Measurements from ENCODE around the gene PLEKHB1.
"Not testable (repeated sequence)": the region's sequence is repeated elsewhere in the genome, so short reads cannot be mapped to it uniquely, and the experiment has no call there.

PLEKHB1 gene

GRCh38 chr11:73648571-73649046 lies 2.2 kb downstream of the PLEKHB1 start:
- no peak for DNase-seq

- DNase-seq: no peak
Observed at GRCh38 chr11:73649206-73649605, 2.8 kb downstream of the PLEKHB1 start.

GRCh38 chr11:73650400-73650799 lies 4.0 kb downstream of the PLEKHB1 start:
- DNase-seq: no peak

DNA sequence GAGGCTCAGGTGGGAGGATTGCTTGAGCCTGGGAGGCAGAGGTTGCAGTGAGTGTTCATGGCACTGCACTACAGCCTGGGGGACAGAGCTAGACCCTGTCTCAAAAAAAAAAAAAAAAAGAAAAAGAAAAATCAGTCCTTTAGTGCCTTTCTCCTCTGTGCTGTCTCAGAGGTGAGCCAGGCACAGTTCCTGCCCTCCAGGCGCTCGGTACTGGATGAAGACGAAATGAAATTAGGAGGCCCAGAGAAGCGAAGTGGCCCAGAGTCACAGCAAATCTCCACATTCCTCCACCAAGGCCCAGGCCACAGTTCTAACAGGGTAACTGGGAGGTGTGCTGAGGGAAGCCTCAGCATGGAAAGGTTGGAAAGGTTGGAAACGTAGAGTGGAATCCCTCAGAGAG lies 4.9 kb downstream of the PLEKHB1 start:
- DNase-seq: no peak

DNA sequence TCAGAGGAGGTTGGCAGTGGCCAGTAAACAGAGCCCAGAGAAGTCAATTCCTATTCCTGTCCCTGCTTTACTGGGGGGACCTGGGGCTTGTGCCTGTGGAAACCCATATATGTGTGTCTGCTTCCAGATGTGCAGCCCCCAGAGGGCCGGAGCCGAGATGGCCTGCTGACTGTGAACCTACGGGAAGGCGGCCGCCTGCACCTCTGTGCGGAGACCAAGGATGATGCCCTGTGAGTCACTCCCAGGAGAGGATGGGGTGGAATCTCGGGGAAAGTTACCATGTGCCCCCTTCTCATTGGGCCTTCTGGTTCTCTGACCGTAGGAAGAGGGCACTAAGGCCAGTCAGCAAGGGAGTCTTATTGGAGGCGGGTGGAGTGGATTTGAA lies 5.3 kb downstream of the PLEKHB1 start:
- DNase-seq: no peak

DNA sequence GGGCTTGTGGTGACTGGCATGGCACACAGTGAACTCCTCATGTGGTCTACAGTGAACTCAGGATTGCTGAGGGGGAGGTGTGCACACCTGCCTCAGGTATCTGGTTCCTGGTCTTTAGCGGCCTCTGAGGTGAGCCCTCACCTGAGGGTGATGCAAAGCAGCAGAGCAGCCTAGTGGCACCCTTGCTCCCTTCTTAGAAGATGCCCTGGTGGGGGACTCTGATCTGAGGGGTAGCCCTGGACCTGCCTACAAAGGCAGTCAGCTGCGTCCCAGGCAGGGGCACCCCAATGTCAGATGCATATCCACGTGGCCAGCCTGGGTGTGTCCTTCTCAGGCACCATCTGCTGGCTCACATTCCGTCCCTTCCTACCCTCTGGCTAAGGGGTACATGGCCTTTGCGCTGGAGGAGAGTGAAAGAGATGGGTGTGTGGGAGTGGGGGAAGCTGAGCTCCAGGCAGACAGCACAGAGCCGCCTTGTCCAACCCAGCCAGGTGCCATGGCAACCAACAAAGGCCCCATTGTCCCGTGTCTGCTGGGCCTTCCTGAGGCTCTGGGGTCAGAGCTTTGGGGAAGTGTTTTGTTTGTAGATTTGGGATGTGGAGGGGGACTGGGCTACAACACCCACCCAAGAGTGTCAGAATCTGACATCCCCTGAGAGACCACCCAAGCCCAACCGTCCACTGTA lies 5.8 kb downstream of the PLEKHB1 start:
- no peak for DNase-seq

- DNase-seq: no peak
Observed at GRCh38 chr11:73652856-73653559, 6.6 kb downstream of the PLEKHB1 start.

GRCh38 chr11:73653996-73654395 lies 7.6 kb downstream of the PLEKHB1 start:
- no peak for DNase-seq

- DNase-seq: no peak
Observed at GRCh38 chr11:73654482-73655021, 8.2 kb downstream of the PLEKHB1 start.

DNA sequence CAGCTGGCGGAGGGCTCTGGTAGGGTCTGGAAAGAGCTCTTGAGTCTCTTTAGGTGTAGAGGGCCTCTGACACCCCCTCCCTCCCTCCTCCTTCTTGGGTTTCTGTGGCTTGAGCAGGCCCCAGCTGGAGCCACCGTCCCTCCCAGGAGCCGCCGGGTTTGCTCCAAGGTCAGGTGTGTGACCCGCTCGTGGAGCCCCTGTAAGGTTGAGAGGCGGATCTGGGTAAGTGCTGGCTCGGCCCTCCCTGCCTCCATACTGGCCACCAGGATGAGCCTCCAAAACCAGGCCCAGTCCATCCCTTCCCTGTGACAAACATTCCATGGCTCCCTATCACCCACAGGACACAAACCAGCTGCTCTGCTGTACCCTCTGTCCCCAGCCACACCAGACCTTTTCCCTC lies 9.3 kb downstream of the PLEKHB1 start:
- DNase-seq: no peak

DNA sequence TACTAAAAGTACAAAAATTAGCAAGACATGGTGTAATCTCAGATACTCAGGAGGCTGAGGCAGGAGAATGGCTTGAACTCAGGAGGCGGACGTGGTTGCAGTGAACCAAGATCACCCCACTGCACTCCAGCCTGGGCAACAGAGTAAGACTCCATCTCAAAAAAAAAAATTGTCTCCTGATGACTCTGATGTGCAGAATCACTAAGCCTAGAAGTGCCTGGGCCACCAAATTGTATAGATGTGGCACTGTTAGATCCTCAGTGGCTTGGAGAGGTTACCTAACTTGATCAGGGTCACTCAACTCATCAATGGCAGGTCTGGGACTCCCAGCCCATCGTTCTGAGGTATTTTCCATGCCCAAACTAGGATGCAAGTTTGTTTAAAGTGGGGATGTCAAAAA lies 10.6 kb downstream of the PLEKHB1 start:
- no peak for DNase-seq

DNA sequence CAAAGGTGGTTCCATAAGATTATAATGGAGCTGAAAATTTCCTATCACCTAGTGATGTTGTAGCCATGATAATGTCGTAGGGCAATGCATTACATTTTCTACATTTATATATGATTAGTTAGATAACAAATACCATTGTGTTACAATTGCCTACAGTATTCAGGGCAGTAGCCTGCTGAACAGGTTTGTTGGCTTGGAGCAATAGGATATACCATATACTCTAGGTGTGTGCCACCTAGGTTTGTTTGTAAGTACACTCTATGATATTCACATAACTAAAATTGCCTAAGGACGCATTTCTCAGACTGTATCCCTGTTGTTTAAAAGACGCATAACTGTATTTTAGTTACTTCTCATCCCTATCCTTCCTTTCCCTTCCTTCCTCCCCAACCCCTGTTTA lies 13.6 kb downstream of the PLEKHB1 start:
- DNase-seq: no peak

GRCh38 chr11:73660497-73661034 lies 14.2 kb downstream of the PLEKHB1 start:
- DNase-seq: no peak

GRCh38 chr11:73661035-73661628 lies 14.8 kb downstream of the PLEKHB1 start:
- DNase-seq: peak; percentile 2

DNA sequence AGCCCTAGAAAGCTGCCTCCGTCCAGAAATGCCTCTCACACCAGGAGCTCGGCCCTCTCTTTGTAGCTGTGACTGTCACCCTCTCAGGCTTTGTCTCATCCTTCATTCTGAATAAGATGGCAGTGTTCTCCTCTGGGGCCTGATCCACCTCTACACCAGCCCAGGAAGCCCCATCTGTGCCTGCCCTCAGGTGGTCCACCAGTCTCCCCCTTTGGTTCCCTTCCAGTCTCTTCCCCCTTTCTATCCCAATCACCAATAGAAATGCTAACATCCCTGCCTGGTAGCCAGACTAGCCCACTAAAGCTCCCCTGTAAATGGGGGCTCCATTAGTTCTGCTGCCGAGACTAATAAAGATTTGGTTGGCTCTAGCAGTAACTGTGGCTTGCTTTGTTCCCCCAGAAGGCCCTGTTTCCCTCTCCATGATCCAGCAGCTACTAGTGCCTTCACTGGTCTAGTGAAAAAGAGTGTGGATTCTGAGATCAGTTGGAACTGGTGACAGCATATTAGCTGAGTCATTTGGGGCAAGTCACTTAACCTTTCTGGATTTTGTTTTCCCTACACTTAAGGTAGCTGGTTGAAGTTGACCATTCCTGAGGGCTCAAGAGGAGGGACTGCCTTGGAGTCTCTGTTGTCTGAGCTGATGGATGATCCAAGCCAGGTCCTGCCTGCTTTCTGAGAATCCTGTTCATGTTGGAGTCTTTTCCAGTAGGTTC lies 16.2 kb downstream of the PLEKHB1 start:
- DNase-seq: no peak

DNA sequence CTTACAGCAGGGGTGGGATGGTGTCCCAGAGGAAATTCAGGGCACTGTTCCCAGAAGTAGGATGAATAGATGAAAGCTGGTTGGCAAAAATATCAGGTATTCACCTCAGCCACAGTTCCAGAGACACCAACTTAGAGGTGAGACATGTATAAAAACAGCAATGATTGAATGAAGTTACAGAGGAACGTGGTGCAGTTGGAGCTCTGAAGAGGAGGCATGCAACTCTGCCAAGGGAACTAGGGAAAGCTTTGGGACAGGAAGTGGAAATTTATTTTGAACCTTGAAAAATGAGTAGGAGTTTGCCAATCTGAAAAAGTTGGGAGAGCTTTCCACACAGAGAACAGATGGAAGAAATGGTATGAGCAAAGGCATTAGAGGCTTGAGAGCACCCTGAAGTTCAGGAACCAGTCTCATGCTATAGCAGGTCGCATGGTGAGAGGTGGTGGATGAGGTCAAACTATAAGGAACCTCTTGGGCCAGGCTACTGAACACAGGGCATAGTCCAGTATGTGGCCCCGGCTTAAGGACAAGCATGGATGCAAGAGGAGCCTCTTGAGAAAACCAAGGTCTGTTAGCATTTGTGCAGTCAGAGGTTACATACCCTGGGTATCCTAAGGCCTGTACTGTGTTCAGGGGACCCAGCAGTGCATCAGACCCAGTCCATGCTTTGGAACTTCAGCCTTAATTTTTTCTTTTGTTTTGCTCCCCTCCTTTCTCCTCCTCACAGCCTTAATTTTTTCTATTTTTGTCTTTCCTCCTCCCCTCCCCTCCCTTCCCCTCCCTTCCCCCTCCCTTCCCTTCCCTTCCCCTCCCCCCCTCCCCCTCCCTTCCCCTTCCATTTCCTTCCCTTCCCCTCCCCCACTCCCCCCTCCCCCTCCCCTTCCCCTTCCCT lies 17.5 kb downstream of the PLEKHB1 start:
- no peak for DNase-seq

GRCh38 chr11:73664877-73665276 lies 18.5 kb downstream of the PLEKHB1 start:
- no peak for DNase-seq

DNA sequence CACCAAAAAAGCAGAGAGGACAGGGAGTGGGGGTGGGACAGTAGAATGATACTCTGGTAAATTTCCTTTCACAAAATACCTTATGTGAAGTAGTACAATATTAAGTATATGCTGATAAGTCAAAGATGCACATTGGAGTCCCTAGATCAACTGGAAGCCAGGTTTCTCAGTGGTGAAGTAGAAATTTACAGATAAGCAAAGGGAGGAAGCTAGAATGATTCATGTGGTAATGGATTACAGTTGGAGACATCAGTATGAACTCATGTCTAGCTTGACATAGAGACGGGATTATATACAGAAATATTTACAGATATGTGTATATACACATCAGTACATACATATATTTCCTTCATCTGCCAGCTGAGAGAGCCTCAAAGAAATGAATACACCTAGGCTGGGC lies 21.5 kb downstream of the PLEKHB1 start:
- no peak for DNase-seq

DNA sequence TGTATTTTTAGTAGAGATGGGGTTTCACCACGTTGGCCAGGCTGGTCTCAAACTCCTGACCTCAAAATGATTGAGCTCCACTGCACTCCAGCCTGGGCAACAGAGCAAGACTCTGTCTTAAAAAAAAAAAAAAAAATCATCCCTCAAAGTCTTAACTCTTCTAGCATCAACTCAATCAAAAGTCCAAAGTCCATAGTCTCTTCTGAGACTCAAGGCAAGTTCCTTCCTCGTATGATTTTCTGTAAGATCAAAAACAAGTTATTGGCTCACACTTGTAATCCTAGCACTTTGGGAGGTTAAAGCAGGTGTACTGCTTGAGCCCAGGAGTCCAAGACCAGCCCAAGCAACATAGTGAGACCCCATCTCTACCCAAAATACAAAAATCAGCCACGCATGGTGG lies 24.4 kb downstream of the PLEKHB1 start:
- no peak for DNase-seq

DNA sequence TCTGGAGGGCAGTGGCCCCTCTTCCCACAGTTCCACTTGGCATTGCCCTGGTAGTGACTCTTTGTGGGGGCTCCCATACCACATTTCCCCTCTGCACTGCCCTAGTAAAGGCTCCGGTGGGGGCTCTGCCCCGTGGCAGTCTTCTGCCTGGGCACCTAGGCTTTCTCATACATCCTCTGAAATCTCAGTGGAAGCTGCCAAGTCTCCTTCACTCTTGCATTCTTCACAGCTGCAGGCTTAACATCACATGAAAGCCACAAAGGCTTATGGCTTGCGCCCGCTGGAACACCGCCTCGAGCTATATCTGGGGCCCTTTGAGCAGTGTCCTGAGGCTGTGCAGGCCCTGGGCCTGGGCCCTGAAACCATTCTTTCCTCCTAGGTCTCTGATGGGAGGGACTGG lies 25.3 kb downstream of the PLEKHB1 start:
- DNase-seq: no peak

DNA sequence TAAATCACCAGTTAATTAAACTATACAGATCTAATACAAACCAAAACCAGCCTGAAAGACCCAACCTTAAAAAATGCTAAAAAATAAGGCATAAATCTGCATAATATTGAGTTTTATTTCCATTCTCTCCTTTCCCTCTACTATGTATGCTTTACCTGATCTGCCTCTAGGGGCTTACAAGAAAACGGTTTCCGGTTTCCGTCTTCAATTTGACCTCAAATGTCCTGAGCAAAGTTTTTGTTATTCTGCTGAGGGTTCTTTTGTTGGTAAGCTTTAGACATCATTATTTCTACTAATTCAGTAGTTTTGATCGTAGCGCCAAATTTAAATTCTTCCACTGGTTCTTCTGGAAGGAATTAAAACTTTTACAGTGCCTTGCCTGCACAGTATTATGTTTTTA lies 30.2 kb downstream of the PLEKHB1 start:
- DNase-seq: not testable (repeated sequence)

DNA sequence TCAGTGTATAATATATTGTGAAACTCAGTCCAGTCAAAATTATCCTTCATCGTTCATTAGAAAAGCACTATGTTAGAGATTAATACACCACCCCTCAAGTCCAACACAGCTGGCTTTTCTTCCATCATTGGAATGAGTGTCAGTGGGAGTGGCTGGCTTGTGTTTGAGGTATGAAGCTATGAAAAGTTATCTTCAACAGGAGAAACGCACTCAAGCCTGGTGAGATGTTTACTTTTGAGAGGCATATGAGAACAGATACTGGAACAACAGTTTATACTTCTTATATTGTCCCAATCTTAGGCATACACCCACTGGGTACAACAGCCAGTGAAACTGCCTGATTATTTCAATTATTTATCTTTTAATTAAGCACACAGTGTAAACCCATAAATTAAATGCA lies 34.3 kb downstream of the PLEKHB1 start:
- no peak for DNase-seq

Data from GF-D8 (cell line).